ENCODE results near the gene WBP11.

The WBP11 gene

DNA sequence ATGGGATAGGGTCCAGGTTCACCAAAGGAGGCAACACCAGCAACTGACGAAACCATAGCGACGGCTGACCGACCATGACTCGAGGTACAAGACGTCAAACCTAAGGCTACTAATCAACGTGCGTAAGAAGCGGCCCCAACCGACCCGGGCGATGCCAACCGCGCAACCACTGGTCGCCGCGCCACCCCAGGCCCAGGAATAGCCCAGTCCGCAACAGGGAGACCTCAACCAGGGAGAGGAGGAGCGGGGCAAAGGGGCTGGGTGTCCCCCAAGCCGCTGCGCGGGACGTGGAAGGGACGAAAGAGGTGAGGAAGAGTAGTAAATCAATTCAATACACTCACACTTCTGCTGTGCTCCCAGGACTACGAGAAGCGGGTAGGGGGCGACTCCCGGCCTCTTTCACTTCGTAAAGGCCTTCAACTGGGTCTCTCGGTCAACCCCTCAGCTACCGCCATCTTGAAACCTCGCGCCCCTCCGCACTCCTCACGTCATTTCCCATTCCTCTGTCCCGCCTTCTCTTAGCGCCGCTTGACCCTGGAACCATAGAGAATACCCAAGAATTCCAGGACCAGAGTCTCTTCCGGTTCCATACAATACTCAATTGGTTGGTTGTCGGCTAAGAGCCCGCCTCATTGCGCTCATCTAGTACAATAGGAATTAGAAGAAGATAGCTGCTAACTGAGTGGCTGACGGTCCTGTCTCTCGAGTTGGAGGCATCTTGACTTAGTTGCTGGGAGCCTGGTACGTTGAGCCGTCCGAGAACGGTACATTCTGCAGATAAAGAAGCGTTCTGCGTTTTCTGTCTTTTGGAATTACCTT lies at the start of gene WBP11, which contains the start of gene C12orf60:
Gene WBP11 (minus strand): TSS at position 468 of the 819 bp plus-strand sequence. CDS start 2,095 bp downstream, outside the sequence.
Gene C12orf60 (plus strand): TSS at position 660 of the 819 bp plus-strand sequence. CDS start 19,266 bp downstream, outside the sequence.
- peak; percentile 99 for FAIRE-seq

DNA sequence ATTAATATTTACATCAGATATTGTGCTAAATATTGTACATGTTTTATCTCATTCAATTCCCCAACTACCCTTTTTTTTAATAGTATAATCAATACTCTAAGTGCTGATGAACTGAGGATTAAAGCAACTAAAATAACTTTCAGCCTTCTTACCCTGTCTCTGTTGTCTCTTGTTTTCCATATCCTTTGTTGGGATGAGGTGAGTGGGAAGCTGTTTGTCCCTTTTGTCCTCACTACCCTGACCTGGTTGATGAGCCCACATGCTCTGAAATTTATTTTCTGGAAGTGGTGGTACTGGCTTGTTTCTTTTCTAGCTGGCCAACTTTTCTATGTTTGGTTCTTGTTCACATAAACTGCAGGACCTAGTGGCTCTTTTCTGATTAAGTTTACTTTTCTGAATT lies 49.6 kb upstream of the WBP11 start:
- FAIRE-seq, result peak; percentile 50

DNA sequence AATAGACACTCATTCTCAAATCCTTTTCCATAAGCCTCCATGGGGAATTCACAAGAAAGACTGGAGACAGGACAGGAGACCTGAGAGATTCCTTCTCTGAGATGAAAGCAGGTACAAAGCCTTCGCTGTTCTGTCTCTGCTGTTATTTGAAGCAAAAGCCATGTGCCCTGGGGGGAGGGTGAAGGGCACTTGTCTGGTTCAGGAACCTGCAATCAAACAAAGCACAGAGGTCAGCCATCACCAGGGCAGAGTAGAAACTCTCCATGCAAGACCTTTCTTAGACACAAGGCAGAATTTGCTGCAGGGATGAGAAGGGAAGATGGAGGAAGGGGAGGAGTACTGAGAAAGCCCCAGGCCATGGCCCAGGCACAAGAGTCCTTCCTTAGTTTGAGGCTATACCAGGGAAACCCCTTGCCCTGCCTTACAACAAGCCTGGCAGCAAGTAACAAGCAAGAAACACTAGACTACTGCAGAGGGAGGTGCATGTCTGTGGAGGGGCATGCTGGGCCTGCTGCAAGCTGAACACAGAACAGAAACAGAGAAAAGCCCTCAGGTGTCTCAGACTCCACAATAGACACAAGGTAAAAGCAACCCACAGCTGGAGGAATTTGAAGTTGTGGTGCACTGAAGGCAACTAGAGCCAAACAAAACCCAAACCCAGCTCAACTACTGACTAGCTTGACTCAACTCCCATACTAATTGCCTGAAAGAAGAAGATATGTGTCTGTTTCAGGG lies 47.8 kb upstream of the WBP11 start:
- no peak for FAIRE-seq

DNA sequence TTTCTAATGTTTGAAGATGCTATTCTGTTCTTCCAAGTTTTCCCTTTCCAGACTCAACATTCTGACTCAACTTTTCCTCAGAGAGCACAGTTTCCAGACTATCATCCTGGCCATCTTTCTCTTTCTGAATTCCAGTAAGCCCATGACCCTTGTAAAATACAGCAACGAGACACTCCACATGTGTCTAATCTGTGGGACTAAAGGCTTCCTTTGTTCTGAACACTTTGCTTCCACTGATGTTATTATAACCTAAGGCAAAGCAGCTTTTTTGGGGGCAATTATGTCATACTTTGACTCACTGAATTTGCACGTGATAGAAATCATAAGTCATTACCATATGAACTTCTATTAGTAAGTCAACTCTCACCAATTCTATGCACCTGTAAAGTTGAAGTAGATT lies 46.4 kb upstream of the WBP11 start:
- FAIRE-seq, result peak; percentile 97

DNA sequence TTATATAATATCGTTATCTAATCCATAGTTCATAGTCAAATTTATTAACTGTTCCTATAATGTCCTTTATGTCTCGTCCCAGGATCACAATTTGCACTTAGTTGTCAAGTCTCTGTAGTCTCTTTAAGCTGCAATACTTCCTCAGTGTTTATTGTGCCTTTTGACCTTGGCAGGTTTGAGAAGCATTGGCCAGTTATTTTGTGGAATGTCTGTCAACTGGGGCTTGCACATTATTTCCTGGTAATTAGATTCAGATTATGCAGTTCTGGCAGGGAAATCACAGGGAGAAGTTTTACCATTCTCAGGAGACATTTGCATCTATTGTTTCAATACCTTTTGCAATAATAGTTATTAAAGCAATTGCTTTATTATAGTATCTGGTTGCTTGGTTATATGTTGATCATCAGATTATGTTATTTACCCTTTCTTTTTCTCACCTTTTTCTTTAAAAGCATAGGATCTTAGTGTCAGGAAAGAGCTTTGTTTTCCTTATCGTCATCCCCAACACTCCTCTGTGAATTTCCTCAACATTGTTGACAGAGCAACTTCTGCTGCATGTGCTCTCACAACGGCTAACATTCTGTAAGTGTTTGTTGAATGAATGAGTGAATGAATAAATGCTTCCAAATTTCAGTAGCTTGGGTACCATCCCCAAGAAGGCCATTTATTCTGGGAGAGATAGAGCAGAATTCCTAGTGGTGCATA lies 43.8 kb upstream of the WBP11 start:
- peak; percentile 68 for FAIRE-seq

DNA sequence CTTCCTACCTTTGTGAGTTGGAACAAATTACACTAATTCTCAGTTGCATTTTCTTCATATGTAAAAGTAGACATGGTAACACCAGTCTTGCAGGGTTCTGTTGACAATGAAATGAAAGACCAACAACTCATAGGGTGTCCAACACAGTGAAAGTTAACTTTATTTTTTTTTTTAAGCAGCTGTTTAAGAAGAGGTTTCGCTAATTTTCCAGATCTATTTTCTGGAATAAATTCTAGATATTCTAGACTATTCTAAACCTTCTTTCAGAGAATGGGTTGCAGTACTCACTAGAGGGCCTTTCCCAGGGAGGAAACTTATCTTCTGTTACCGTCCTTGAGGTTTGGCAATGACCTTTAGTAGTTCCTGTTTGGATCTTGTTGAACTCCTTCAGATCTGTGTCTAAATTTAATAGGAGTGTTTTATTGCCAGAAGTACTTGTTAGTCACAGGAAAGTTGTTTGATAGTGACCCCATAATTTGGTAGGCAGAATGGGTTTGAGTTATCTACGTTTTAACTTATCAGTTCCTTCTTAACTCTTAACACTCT lies 42.8 kb upstream of the WBP11 start:
- no peak for FAIRE-seq

DNA sequence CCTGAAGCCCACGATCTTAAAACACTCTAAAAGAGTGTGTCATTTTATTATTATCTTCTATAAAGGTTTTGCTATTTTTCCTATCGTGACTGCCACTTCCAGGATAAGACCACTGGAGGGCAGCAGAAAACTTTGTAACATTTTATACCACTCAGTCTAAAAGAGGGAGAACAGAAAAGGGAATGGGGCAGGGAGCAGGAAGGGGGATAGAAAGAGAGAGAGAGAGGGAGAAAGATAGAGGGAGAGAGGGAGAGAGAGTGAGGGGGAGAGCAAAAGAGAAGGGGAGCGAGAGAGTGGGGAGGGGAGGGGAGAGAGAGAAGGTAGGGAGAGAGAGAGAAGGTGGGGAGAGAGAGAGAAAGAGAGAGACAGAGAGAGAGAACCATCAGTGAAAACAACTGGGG lies 42.1 kb upstream of the WBP11 start:
- peak; percentile 86 for FAIRE-seq

DNA sequence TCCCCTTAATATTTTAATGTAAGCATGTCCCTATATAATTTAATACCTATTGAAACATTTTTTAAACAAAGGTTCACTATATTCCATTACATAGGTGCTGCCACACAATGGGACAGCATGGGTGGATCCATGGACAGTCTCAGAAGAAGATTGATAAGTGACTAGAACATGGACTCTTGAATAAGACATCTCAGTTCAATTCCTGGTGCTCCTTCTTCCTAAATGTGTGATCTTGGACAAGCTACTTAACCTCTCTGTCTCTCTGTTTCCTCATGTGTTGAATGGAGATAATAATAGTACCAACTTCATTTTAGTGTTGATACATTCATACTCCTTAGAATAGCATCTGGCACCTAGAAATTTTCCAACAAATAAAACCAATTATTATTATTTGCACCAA lies 41.1 kb upstream of the WBP11 start:
- FAIRE-seq, result no peak

DNA sequence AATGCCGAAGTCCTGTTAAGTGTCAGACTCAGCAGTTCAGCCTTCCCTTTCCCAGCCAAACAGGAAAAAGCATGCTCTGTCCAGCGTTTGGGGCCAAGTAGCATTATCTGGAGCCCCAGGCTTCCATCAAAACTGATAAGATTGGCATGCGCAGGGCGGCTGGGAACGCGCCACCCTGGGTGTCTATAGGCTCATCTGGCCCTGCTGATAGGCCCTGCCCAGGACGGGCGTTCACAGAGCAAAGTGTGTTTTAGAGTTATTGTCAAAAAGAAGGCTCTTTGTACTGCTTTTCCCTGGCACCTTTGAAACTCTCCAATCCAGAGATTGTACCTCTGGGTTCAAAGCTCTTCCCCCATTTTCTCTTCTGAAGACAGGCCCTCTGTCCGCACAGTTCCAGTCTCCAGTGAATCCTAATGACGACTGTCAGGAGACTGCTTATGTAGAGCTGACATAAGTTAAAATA lies 40.2 kb upstream of the WBP11 start, which contains the start of gene ART4:
Gene ART4 (minus strand): TSS at position 102 of the 463 bp plus-strand sequence. CDS start 413 bp downstream, outside the sequence.
- FAIRE-seq, result no peak

DNA sequence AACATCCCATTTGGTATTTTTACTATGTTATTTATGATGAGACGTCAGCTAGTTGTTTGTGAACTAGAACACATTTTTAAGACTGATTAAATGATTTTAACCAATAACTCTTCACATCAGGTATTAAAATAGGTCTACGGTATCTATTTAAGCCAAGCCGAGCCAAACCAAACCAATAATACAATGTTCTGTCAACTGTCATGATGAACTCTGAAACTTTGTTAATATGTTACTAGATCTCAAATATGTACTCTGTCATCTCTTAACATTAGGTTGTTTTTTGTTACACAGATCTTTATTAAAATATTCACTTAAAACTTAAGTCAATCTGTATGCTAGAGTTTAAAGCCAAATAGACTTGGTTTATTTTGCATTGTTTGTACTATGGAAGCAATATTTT lies 39.0 kb upstream of the WBP11 start:
- peak; percentile 12 for FAIRE-seq

DNA sequence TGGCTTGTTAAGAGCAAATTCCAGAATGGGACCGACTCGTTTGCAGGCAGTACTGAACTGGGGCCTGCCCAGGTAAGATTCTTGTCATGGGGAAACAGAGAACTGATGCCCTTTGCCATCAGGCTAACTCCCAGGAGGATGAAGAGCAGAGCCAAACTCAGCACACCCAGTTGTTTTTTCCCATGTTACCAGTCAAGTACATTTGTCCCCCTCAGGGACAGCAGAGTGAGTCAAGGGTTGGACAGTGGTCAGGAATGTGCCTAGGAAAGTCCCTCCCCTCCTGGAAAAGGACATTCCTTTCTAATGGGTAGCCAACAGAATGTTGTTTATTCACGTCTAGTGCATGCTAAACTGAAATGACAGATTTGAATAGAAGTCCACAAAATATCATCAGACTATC lies 38.5 kb upstream of the WBP11 start:
- FAIRE-seq, result no peak

DNA sequence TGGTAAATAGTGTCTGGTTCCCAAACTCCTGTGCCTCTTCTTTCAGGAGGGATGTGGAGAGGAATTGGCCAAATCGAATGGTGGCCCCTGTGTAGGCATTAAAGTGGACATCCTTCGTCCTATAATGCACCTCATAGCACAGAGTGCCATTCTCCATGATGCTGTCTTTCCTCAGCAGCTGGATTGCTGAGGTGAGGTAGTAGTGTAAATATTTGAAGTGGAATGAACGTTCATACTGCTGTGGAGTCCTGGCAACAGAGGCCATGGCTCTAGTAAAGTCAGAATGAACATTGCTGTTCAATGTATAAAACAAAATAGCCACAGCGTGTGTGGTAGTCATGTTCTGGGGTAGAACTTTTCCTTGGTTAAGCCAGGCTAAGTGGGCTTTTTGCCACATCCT lies 37.3 kb upstream of the WBP11 start:
- FAIRE-seq, result no peak

DNA sequence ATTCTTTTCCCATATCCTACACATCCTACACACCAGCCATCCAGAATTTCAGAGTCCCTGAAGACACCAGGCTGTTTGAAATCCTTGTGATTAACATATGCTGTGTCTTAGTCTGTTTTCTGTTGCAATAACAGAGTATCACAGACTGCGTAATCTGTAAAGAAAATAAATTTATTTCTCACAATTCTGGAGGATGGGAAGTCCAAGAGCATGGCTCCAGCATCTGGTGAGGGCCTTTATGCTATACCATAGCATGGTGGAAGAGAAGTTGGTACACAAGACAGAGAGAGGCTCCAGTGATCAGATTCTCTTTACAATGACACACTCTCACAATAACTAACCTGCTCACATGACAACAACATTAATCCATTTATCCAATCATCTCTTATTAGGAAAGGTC lies 36.0 kb upstream of the WBP11 start:
- no peak for FAIRE-seq

DNA sequence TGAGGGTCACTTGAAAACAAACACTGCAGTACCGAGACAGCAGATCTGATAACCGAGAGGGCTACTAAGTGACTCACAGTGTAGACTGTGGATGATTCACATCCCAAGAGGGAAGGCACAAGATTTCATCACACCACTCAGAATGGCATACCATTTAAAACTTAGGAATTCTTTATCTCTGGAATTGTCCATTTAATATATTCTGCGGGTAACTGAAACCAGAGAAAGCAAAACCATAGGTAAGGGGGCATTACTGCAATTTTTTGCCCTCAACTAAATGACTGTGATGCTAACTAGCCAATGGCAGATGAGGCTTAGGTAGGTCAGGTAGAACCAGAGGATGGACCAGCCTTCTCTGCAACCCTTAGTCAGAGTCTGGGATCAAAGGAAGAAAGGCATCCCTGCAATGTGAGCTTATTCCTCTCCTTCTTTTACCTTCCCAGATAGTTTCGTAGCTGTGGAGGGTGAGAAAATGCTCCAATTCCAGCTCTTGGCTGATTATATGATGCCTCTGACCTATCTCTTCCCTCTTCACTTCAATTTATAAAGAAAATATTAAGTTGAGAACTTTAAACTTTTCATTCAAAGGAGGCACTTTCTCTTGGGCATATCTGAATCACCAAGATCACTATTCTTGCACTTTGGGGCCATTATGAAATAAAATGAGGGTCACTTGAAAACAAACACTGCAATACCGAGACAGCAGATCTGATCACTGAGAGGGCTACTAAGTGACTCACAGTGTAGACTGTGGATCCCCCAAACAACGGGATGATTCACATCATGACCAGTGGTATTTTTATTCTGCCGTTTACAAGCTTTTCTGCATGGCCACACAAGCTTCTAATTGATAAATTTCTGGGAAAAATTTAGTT lies 33.3 kb upstream of the WBP11 start:
- FAIRE-seq, result no peak

DNA sequence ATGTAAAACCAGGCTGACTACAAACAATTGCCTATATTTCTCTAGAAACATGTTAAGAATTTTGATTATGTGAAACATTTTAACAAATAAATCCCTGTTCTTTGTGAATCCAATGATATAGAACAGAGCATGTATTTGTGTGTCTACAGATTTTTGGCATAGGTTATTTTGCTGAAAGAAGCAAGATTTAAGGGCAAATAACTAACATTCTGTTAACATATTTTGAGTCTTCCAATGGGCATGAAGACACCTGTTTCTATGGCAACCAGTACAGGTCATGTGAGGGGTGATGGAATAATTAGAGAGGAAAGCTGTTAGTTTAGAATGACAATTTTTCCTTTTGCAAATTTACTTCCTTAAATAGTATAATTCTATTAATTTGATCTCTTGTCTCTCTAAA lies 31.2 kb upstream of the WBP11 start:
- FAIRE-seq, result no peak

DNA sequence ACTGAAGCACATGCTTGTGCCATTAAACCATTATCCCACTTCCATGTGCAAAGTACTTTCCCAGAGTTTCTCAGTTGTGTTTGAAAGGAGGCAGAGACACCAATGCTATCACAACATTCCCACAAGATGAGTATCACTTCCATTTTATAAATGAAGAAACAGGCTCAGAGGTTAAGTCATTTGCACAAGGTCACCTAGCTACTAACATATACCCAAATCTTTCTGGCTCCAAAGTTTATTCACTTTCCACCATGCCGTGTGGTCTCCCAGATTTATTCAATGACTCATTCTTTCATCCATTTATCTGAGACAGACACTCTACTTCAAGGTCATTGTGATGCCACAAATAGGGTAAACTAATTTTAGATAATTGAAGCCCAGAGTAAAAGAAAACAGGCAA lies 30.7 kb upstream of the WBP11 start:
- no peak for FAIRE-seq

DNA sequence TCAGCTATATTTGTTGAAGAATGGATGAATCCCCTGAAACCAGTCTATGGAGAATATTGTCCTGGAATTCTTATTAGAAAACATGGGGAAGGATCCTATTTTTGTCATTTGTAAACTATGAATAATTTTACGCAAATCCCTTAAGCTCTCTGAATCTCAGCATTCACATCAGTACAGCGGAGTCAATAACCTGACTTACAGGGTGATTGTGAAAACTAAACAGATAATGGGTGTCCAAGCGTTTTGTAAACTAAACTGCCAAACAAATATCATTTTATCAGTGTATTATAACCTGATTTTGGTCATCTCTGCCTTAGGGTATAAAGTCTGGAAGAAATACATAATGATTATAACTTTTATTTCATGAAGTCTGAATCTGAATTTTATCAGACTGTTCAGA lies 30.1 kb upstream of the WBP11 start:
- no peak for FAIRE-seq

DNA sequence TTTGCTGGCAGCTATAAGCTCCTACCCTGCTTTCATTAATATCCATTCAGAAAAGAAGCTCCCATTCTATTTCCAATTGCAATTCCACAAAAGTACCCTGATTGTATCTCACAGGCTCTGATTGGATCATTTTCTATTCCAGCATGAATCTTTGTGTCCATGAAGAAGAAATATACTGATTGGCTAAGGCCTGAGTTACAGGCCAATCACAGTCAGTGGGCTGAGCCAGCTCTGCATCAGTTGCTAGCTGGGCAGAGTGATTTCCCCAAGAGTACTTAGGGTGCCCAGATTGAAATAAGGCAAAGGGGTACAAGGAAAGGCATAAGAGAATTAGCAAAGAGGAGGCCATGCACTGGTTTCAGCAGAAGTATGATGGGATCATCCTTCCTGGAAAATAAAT lies 25.6 kb upstream of the WBP11 start:
- no peak for FAIRE-seq

DNA sequence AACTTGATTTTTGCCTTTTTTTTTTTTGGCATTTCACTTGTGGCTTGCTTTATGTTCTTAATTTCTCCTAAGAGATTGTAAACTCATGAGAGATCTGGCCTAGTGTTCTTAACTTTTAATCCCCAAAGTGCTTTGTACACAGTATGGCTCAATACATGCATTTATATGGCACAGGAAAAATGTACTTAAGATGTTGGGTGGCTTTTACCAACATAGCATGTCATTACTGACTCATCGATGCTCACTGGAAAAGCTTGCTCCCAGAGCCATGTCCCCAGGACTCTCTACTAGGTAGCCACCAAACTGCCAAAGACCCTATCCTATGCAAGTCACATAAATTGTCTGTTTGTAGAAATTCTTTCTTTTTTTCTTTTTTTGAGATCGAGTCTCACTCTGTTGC lies 23.8 kb upstream of the WBP11 start:
- no peak for FAIRE-seq

DNA sequence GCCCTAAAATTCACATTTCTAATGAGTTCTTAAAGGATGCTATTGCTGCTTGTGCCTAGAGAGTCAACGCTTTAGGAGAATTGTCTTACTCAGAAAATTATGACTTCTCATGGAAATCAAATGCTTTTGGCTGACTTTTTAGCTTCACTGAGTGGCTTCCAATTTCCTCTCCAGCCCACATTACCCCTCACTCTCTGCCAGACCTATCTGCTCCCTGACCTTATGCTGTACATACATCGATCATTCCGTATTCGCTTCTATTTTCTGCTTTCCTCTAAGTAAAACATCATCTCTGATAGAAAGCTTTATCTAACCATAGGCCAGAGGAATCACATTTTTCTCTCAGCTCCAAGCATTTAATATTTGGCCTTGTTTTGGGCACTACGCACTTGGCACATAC lies 23.2 kb upstream of the WBP11 start:
- FAIRE-seq, result no peak

DNA sequence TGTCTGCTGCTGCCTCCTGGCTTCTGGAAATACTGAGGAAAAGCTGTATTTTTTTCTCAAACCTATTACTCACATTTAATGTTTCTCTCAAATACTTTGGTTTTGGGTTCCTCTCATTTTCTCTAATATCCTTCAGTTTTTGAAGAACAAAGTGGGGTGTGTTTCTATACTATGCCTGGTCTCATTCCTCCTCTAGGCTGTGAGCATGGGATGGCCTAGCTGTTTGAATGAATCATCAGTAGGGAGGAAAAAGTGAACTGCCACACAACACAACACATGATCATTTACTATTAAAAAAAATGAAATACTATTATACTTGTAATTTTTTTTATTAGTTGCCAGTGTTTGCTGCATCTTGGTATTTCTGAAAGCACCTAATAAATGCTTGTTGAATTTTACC lies 22.0 kb upstream of the WBP11 start:
- FAIRE-seq, result no peak

All from endometrium (tissue), 2 donors.